ENCODE data around the gene ARSA.
A peak's percentile ranks its signal among the peaks of the same experiment; 100 is the strongest.
"Not testable (repeated sequence)": the region's sequence is repeated elsewhere in the genome, so short reads cannot be mapped to it uniquely, and the experiment has no call there.

ARSA gene

GRCh38 chr22:50627642-50628542 lies at the start of gene ARSA:
ARSA (minus strand) TSS chr22:50628152; CDS start chr22:50627779, 373 bp downstream.
- peak; percentile 81 for DNase-seq

GRCh38 chr22:50676661-50677492 lies 48.9 kb upstream of the ARSA start:
- DNase-seq = no peak

- DNase-seq = no peak
Observed at GRCh38 chr22:50676180-50676636, 48.3 kb upstream of the ARSA start.

DNA sequence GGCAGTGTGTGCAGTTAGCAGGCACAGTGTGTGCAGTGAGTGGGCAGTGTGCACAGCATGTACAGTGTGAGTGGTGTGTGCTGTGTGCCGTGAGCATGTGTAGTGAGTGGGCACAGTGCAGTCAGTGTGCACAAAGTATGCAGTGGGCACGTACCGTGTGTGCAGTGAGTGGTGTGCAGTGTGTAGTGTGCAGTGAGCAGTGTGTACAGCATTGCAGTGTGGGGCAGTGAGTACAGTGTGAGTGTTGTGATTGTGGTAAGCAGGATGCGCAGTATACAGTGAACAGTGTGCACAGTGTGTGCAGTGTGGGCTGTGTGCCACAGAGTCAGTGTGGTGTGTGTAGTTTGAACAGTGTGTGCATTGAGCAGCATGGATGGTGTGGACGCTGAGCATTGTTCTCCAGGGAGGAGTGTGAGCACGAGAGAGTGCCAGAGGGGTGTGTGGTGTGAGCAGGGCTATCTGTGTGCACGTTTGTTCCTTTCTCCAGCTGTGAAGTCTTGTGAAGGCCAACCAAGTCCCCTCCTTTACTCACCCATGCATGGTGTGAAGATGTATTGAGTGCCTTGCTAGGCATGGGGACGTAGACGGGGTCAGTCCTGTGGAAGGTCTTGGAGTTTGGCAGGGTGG lies 47.7 kb upstream of the ARSA start:
- no peak for DNase-seq

- no peak for DNase-seq
Observed at GRCh38 chr22:50674606-50675552, 46.9 kb upstream of the ARSA start.

DNA sequence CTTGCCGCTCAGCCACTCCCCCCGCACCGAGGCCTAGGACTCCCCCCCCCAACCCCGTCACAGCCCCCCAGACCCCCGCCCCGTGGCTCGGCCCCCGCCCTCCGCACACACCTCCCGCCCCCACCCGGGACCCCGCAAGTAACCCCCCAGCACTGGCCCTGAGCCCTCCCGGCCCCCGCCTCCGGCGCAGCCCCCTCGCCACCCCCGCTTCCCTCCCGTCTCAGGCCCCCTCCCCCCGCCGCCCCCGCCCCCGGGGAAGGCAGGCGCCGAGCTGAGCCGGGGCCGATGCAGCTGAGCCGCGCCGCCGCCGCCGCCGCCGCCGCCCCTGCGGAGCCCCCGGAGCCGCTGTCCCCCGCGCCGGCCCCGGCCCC lies 46.2 kb upstream of the ARSA start:
- no peak for DNase-seq

DNA sequence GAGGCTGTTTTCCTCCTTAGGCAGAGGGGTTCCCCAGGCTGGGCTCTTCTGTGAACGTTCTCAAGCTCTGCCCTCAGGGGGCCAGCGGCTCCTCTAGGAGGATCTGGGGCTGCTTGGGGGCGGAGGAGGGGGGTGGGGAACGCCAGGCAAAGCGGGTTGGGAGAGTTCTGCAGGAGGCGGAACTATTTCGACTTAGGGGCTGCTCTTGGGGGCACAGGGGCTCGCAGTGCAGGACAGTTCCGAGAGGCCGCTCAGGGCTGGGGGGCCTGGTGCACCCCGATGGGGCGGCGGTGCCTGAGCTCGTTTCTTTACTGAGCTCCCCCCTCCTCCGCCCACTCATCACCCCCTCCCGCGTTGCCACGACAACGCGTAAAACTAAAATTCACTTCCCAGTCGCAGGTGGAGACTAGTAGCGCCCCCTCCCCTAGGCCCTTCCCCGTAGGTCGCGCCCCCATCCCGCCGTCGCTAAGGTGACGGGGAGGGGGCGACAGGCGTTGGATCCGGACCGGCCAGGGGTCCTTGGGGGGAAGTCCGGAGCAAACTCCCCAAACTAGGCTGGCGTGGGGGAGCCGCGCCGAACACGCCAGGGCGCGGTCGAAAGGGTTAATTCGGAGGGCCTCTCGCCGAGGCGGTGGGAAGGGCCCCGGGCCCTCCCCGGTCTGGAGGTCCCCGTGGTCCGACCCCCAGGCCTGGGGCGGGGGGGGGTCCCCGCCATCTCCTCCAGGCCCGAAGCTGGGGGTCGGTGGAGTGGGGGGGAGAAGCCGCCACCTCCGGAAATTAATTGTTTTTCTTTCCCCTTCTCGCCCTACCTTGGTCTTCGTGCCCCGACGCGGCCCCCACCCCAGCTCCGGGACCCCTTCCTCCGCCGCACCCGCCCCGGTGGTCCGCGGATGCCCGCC lies 45.5 kb upstream of the ARSA start:
- DNase-seq = no peak

GRCh38 chr22:50672471-50673230 lies 44.7 kb upstream of the ARSA start, which contains the start of gene SHANK3:
SHANK3 (plus strand) TSS chr22:50672823.
- no peak for DNase-seq

- DNase-seq = no peak
Observed at GRCh38 chr22:50672041-50672440, 44.1 kb upstream of the ARSA start.

- DNase-seq = no peak
Observed at GRCh38 chr22:50671641-50672040, 43.7 kb upstream of the ARSA start.

DNA sequence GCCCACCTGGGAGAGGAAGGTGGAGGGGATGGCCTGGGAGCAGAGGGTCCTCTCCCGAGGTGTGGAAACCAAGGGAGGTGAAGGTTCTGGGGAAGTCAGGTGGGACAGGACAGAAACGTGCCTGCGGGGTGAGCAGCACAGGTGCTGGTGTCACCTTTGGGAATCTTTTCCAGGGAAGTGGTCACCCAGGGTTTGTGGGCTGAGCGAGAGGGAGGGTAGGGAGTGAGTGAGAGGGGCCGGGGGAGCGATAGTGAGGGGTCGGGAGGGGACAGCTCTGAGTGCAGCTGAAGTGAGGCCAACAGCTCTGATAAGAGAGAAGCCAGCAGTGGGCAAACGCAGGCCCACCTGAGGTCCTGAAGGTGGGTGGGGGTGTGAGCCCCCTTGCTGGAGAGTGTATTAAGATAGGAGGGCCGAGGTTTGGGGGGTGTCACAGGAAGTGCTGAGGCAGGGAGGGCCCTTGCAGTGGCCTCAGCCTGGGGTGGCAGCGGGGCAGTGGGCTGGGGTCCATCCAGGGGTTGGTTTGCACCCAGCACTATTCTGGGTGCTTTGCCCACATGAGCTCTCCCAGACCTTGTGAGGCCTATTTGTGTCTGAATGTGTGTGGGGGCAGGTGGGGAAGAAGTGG lies 43.1 kb upstream of the ARSA start:
- no peak for DNase-seq

- DNase-seq = no peak
Observed at GRCh38 chr22:50670513-50670912, 42.6 kb upstream of the ARSA start.

GRCh38 chr22:50665738-50666137 lies 37.8 kb upstream of the ARSA start:
- DNase-seq = no peak

DNA sequence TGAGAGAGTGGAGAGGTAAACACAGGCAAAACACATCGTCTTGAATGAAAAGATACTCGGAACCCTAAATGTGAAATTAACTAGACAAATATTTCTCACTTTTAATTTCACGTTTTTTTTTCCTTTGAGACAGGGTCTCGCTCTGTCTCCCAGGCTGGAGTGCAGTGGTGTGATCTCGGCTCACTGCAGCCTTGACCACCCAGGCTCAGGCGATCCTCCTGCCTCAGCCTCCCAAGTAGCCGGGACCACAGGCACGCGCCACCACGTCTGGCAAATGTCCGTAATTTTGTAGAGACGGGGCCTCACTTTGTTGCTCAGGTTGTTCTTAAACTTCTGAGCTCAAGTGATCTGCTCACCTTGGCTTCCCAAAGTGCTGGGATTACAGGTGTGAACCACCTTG lies 37.3 kb upstream of the ARSA start:
- no peak for DNase-seq

- DNase-seq = no peak
Observed at GRCh38 chr22:50660306-50660705, 32.4 kb upstream of the ARSA start.

- DNase-seq = not testable (repeated sequence)
Observed at GRCh38 chr22:50659711-50660110, 31.8 kb upstream of the ARSA start.

DNA sequence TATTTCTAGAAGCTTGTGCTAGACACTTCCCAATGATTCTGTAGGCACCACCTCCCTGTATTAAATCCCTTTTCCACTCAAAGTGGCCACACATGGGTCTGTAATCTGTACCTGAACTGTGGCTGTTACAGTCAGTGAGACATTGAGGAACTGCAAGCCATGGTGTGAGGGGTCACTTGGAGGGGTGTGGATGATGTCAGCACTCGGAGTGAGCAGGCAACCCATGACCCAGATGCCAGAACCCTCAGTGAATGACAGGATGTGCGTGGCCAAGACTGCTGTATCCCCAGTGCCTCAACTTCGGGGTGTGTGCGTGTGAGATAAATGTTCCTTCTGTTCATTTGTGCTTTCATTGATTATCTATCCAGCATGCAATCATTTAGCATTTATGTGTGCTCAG lies 30.0 kb upstream of the ARSA start:
- no peak for DNase-seq

GRCh38 chr22:50656122-50657070 lies 28.4 kb upstream of the ARSA start:
- peak; percentile 48 for DNase-seq

GRCh38 chr22:50654664-50655063 lies 26.7 kb upstream of the ARSA start:
- not testable (repeated sequence) for DNase-seq
